ENCODE results near the gene FOSB. TPM values are rescaled to one million over a fixed set of nuclear protein-coding genes. Genes with fewer than 3 reads are reported as not detected.

The FOSB gene
- total and polyA plus RNA-seq, 2 donors (not counting 1 experiment from before 2014, with no cell fraction given), result 2.8 to 24.9 TPM

- Histone ChIP-seq H3K27ac (ENCODE audit: insufficient read depth, low read length) (peak overlapping the region; percentile 75), H3K4me1 (ENCODE audit: control insufficient read depth, extremely low read depth, insufficient read depth, low read length) (peaks cover 17% of the 10 kb centered on the region), H3K79me2 (ENCODE audit: control insufficient read depth, insufficient read depth, low read length) (no peaks in the 10 kb centered on the region), H2AFZ (ENCODE audit: low read length) (no peak overlapping the region), H4K20me1 (ENCODE audit: control insufficient read depth, extremely low read depth, insufficient read depth, low read length) (no peaks in the 10 kb centered on the region), H3K36me3 (ENCODE audit: control insufficient read depth, insufficient read depth, low read length) (no peaks in the 10 kb centered on the region), H3K4me2 (ENCODE audit: extremely low read depth, insufficient read depth, low read length) (peak overlapping the region; percentile 81), H3K9me3 (ENCODE audit: control insufficient read depth, insufficient read depth, low read depth, low read length) (no peaks in the 10 kb centered on the region), H3K4me3 (replicated peaks in 1 of 4; ENCODE audit: control extremely low read depth in 1 of 4, insufficient read depth in 1 of 4, low read depth in 3 of 4, low read length in 4 of 4) (peak overlapping the region in 3 of 4 experiments; percentile 19 to 49 (median 26)), H3K9ac (ENCODE audit: insufficient read depth, low read length) (peak overlapping the region; percentile 66), H3K27me3 (ENCODE audit: control insufficient read depth, insufficient read depth, low read length) (no peaks in the 10 kb centered on the region)
- TF ChIP-seq CTCF (conservative IDR thresholded peaks at IDR 0.05 in 1 of 2, IDR thresholded peaks at IDR 0.05 in 1 of 2; ENCODE audit: low read depth in 1 of 2, low read length in 2 of 2), result no peak
- DNase-seq (ENCODE audit: low read depth in 2 of 2), result peak; percentile 77 to 78
Observed at GRCh38 chr19:45444318-45445041, 23.3 kb upstream of the FOSB start.

GRCh38 chr19:45445139-45445538, 22.7 kb upstream of the FOSB start:
- Histone ChIP-seq H3K4me3 (replicated peaks in 1 of 4; ENCODE audit: control extremely low read depth in 1 of 4, insufficient read depth in 1 of 4, low read depth in 3 of 4, low read length in 4 of 4) (no peak overlapping the region), H3K36me3 (ENCODE audit: control insufficient read depth, insufficient read depth, low read length) (no peaks in the 10 kb centered on the region), H3K27me3 (ENCODE audit: control insufficient read depth, insufficient read depth, low read length) (no peaks in the 10 kb centered on the region), H3K9me3 (ENCODE audit: control insufficient read depth, insufficient read depth, low read depth, low read length) (no peaks in the 10 kb centered on the region), H3K79me2 (ENCODE audit: control insufficient read depth, insufficient read depth, low read length) (no peaks in the 10 kb centered on the region), H4K20me1 (ENCODE audit: control insufficient read depth, extremely low read depth, insufficient read depth, low read length) (no peaks in the 10 kb centered on the region), H3K4me2 (ENCODE audit: extremely low read depth, insufficient read depth, low read length) (no peak overlapping the region), H3K27ac (ENCODE audit: insufficient read depth, low read length) (no peak overlapping the region), H3K4me1 (ENCODE audit: control insufficient read depth, extremely low read depth, insufficient read depth, low read length) (peaks cover 16% of the 10 kb centered on the region), H3K9ac (ENCODE audit: insufficient read depth, low read length) (no peak overlapping the region), H2AFZ (ENCODE audit: low read length) (no peak overlapping the region)
- no peak for DNase-seq (ENCODE audit: low read depth in 2 of 2)
- TF ChIP-seq CTCF (conservative IDR thresholded peaks at IDR 0.05 in 1 of 2, IDR thresholded peaks at IDR 0.05 in 1 of 2; ENCODE audit: low read depth in 1 of 2, low read length in 2 of 2) (no peak), EZH2 (IDR thresholded peaks at IDR 0.05; ENCODE audit: low read length, missing control alignments) (no peak)

GRCh38 chr19:45446295-45446694, 21.5 kb upstream of the FOSB start:
- no peak for TF ChIP-seq EZH2 (IDR thresholded peaks at IDR 0.05; ENCODE audit: low read length, missing control alignments)
- TF ChIP-seq CTCF (conservative IDR thresholded peaks at IDR 0.05 in 1 of 2, IDR thresholded peaks at IDR 0.05 in 1 of 2; ENCODE audit: low read depth in 1 of 2, low read length in 2 of 2), result peak; percentile 21 to 49
- Histone ChIP-seq H2AFZ (ENCODE audit: low read length) (no peak overlapping the region), H3K9ac (ENCODE audit: insufficient read depth, low read length) (no peak overlapping the region), H3K4me2 (ENCODE audit: extremely low read depth, insufficient read depth, low read length) (no peak overlapping the region), H3K79me2 (ENCODE audit: control insufficient read depth, insufficient read depth, low read length) (no peaks in the 10 kb centered on the region), H3K4me1 (ENCODE audit: control insufficient read depth, extremely low read depth, insufficient read depth, low read length) (peaks cover 11% of the 10 kb centered on the region), H3K36me3 (ENCODE audit: control insufficient read depth, insufficient read depth, low read length) (no peaks in the 10 kb centered on the region), H3K4me3 (replicated peaks in 1 of 4; ENCODE audit: control extremely low read depth in 1 of 4, insufficient read depth in 1 of 4, low read depth in 3 of 4, low read length in 4 of 4) (no peak overlapping the region), H3K9me3 (ENCODE audit: control insufficient read depth, insufficient read depth, low read depth, low read length) (no peaks in the 10 kb centered on the region), H3K27ac (ENCODE audit: insufficient read depth, low read length) (no peak overlapping the region), H4K20me1 (ENCODE audit: control insufficient read depth, extremely low read depth, insufficient read depth, low read length) (no peaks in the 10 kb centered on the region), H3K27me3 (ENCODE audit: control insufficient read depth, insufficient read depth, low read length) (no peaks in the 10 kb centered on the region)
- peak; percentile 36 to 60 for DNase-seq (ENCODE audit: low read depth in 2 of 2)

Measured in fibroblast of lung (primary cell).